ENCODE measurements around the gene RHOH. TPM values are rescaled to one million over a fixed set of nuclear protein-coding genes. Genes with fewer than 3 reads are reported as not detected.

RHOH gene
- total RNA-seq, 1 donor from 2014 or later: 11.2 TPM

GRCh38 chr4:40241941-40242340 lies 45.1 kb downstream of the RHOH start:
- DNase-seq (ENCODE audit: low spot score): no peak
- Histone ChIP-seq H3K9me3 (ENCODE audit: low read depth) (no peaks in the 10 kb centered on the region), H3K27ac (no peak overlapping the region), H3F3A (ENCODE audit: low read depth) (no peaks in the 10 kb centered on the region), H3K27me3 (no peaks in the 10 kb centered on the region), H2AFZ (replicated peaks) (no peak overlapping the region), H3K9ac (no peak overlapping the region), H3K36me3 (no peaks in the 10 kb centered on the region), H3K4me1 (no peaks in the 10 kb centered on the region), H3K79me2 (ENCODE audit: low read depth) (no peaks in the 10 kb centered on the region), H4K20me1 (ENCODE audit: low read depth) (no peaks in the 10 kb centered on the region), H3K4me3 (no peak overlapping the region), H3K4me2 (no peak overlapping the region)
- no peaks in the 10 kb centered on the region for H3K27me3 Mint-ChIP-seq (ENCODE audit: insufficient read depth, low read depth)
- peaks cover 10% of the 10 kb centered on the region for H3K4me1 Mint-ChIP-seq
- H3K4me3 Mint-ChIP-seq: no peak overlapping the region
- peak overlapping the region; percentile 23 for H3K27ac Mint-ChIP-seq
- H3K9me3 Mint-ChIP-seq: peaks cover 3% of the 10 kb centered on the region
- TF ChIP-seq EZH2phosphoT487 (IDR thresholded peaks at IDR 0.05) (no peak), CTCF (IDR thresholded peaks at IDR 0.05) (no peak), EZH2 (IDR thresholded peaks at IDR 0.05) (no peak)
- H3K36me3 Mint-ChIP-seq: peaks cover 25% of the 10 kb centered on the region

- Mint-ChIP-seq H3K9me3 (peaks cover 4% of the 10 kb centered on the region), H3K4me1 (peaks cover 6% of the 10 kb centered on the region), H3K4me3 (no peak overlapping the region), H3K36me3 (peaks cover 27% of the 10 kb centered on the region), H3K27ac (no peak overlapping the region), H3K27me3 (ENCODE audit: insufficient read depth, low read depth) (no peaks in the 10 kb centered on the region)
- Histone ChIP-seq H3K27ac (no peak overlapping the region), H3K4me1 (no peaks in the 10 kb centered on the region), H3F3A (ENCODE audit: low read depth) (no peaks in the 10 kb centered on the region), H3K36me3 (no peaks in the 10 kb centered on the region), H3K79me2 (ENCODE audit: low read depth) (no peaks in the 10 kb centered on the region), H3K4me2 (no peak overlapping the region), H3K9ac (no peak overlapping the region), H3K9me3 (ENCODE audit: low read depth) (no peaks in the 10 kb centered on the region), H4K20me1 (ENCODE audit: low read depth) (no peaks in the 10 kb centered on the region), H2AFZ (replicated peaks) (no peak overlapping the region), H3K27me3 (no peaks in the 10 kb centered on the region), H3K4me3 (no peak overlapping the region)
- no peak for DNase-seq (ENCODE audit: low spot score)
- TF ChIP-seq EZH2phosphoT487 (IDR thresholded peaks at IDR 0.05) (no peak), EZH2 (IDR thresholded peaks at IDR 0.05) (no peak), CTCF (IDR thresholded peaks at IDR 0.05) (no peak)
Observed at GRCh38 chr4:40243386-40243948, 46.6 kb downstream of the RHOH start.

- Histone ChIP-seq H3K27me3 (no peaks in the 10 kb centered on the region), H2AFZ (replicated peaks) (no peak overlapping the region), H3K9ac (no peak overlapping the region), H3K27ac (no peak overlapping the region), H3K4me3 (no peak overlapping the region), H3F3A (ENCODE audit: low read depth) (no peaks in the 10 kb centered on the region), H3K79me2 (ENCODE audit: low read depth) (no peaks in the 10 kb centered on the region), H3K4me2 (no peak overlapping the region), H3K4me1 (no peaks in the 10 kb centered on the region), H3K36me3 (no peaks in the 10 kb centered on the region), H3K9me3 (ENCODE audit: low read depth) (no peaks in the 10 kb centered on the region), H4K20me1 (ENCODE audit: low read depth) (no peaks in the 10 kb centered on the region)
- DNase-seq (ENCODE audit: low spot score): no peak
- no peak overlapping the region for H3K4me3 Mint-ChIP-seq
- peaks cover 4% of the 10 kb centered on the region for H3K9me3 Mint-ChIP-seq
- TF ChIP-seq EZH2 (IDR thresholded peaks at IDR 0.05) (no peak), EZH2phosphoT487 (IDR thresholded peaks at IDR 0.05) (no peak), CTCF (IDR thresholded peaks at IDR 0.05) (no peak)
- no peaks in the 10 kb centered on the region for H3K27me3 Mint-ChIP-seq (ENCODE audit: insufficient read depth, low read depth)
- H3K4me1 Mint-ChIP-seq: peaks cover 6% of the 10 kb centered on the region
- H3K36me3 Mint-ChIP-seq: peaks cover 27% of the 10 kb centered on the region
- H3K27ac Mint-ChIP-seq: no peak overlapping the region
Observed at GRCh38 chr4:40244606-40245005, 47.8 kb downstream of the RHOH start.
